ENCODE data around the gene ARHGEF40.

Gene ARHGEF40

DNA sequence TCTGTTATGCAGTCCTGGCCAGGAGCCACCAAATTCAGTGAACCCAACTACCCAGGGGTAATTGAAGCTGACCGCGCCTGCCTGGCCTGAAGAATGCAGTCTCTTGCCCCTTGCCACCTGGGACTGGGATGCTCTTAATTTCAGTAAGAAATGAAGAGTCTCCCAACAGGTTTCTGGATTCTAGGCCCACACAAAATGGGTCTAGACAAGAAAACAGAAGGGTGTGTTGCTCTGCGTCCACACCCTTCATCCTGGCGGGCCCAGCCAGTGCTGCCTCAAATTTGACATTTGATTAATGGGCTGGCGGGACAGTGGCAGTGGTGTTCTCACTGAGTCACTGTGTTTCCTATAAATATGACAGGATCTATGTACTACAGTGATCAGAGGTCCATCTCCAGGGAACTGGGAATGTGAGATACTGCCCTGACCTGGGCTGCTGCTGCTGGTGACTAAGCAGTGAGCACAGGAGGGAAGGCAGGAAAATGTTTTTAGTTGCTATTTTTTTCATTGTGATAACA, 37.2 kb downstream of the ARHGEF40 start:
- no peaks in the 10 kb centered on the region for H3K9me3 Mint-ChIP-seq
- peaks cover 40% of the 10 kb centered on the region for H3K4me1 Mint-ChIP-seq (ENCODE audit: low read depth)
- intact Hi-C loops (cut with micrococcal nuclease): no loop called here
- H3K36me3 Mint-ChIP-seq (ENCODE audit: low read depth): no peaks in the 10 kb centered on the region
- no peaks in the 10 kb centered on the region for H3K27me3 Mint-ChIP-seq
- no peak overlapping the region for H3K4me3 Mint-ChIP-seq
- H3K27ac Mint-ChIP-seq: peak overlapping the region; percentile 70

DNA sequence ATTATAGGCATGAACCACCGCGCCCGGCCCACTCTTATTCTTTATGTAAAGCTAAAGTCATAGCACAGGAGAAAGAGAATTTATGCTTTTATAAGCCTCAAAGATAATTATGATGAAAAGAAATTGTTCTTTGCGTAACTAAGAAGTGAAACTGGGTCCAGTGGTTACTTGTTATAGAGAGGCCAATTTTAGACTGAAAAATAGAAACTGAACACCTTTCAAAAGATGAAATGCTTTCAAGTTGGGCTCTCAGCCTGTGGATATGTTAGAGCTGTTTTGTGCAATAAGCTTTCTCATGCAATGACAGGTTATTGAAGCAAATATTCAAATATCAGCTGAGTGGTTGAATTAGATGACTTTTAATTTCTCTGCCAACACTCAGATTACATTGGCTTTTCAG, 38.7 kb downstream of the ARHGEF40 start:
- Mint-ChIP-seq H3K4me3 (no peak overlapping the region), H3K27ac (no peak overlapping the region), H3K4me1 (ENCODE audit: low read depth) (peaks cover 28% of the 10 kb centered on the region), H3K9me3 (no peaks in the 10 kb centered on the region), H3K36me3 (ENCODE audit: low read depth) (no peaks in the 10 kb centered on the region), H3K27me3 (no peaks in the 10 kb centered on the region)
- intact Hi-C loops (cut with micrococcal nuclease): no loop called here

DNA sequence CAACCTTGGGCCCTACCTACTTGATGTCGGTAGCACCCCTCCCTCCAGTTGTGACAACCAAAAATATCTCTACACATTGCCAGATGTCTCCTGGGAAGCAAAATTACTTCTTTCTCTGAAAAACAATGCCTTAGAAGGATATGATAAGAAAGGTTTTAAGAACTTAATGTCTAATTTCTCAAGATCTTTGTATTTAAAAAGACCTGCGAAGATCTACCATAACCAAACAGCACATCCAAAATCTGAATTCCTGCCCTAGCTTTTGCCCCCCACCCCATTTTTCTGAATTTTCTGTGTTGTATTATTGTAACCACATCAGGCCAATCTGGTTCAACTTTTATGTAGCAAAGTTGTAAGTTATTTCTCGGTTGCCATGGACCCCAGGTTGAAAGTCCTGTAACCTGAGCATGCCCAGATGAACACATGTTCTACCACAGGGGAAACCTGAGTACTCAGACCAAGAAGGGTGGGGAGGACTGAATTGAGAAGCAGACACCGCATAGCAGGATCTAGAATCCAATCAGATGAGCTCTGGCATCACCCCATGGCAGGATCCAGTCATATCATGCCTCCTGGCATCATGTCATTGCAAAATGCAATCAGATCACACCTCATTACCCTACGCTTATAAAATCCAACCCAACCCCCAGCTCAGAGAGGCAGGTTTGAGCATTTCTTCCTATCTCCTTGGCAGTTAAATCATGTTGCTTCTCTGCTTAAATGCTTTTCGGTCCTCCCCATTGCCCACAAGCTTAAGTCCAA, 39.5 kb downstream of the ARHGEF40 start:
- Mint-ChIP-seq H3K4me1 (ENCODE audit: low read depth) (peaks cover 26% of the 10 kb centered on the region), H3K4me3 (no peak overlapping the region), H3K27me3 (no peaks in the 10 kb centered on the region), H3K27ac (no peak overlapping the region), H3K9me3 (no peaks in the 10 kb centered on the region), H3K36me3 (ENCODE audit: low read depth) (no peaks in the 10 kb centered on the region)
- intact Hi-C loops (cut with micrococcal nuclease): no loop called here

DNA sequence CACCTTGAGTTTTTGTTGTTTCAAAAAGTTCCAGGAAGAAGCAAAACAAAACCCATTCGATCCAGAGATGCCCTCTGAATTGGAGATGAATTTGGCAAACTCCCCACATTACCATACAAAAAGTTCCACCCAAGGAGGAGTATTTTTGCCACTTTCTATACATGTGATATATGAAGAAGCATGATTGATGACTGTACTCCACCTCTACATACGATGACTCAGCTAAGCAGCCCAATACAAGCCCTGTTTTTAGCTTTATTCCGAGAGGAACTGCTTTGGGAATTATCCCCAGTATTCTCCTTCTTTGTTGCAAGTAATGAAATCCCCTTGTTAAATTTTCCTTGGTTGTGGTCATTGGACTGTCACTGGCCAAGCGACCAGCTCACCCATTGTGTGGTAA, 42.2 kb downstream of the ARHGEF40 start:
- Mint-ChIP-seq H3K4me3 (no peak overlapping the region), H3K27me3 (no peaks in the 10 kb centered on the region), H3K36me3 (ENCODE audit: low read depth) (no peaks in the 10 kb centered on the region), H3K9me3 (no peaks in the 10 kb centered on the region), H3K4me1 (ENCODE audit: low read depth) (peaks cover 5% of the 10 kb centered on the region), H3K27ac (no peak overlapping the region)
- intact Hi-C loops (cut with micrococcal nuclease): no loop called here

DNA sequence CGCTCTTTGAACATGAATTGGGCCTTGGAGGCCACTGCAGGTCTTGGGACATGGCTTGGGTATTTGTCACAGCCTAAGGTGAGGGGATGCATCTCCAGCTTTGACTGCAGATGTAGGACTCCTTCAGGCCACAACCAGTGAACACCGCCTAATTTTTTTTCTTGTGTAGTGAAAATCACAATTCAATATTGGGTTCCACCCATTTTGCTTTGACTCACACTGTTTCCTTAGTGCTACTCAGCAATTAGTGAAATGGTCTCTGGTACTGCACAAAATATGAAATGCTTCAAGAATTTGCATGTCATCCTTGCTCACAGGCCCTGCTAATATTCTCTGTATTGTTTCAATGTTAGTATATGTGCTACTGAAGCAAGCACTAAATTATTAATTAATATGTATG, 43.3 kb downstream of the ARHGEF40 start:
- intact Hi-C loops (cut with micrococcal nuclease): no loop called here
- H3K27me3 Mint-ChIP-seq: no peaks in the 10 kb centered on the region
- no peak overlapping the region for H3K4me3 Mint-ChIP-seq
- H3K9me3 Mint-ChIP-seq: no peaks in the 10 kb centered on the region
- H3K27ac Mint-ChIP-seq: no peak overlapping the region
- no peaks in the 10 kb centered on the region for H3K36me3 Mint-ChIP-seq (ENCODE audit: low read depth)
- H3K4me1 Mint-ChIP-seq (ENCODE audit: low read depth): peaks cover 5% of the 10 kb centered on the region

DNA sequence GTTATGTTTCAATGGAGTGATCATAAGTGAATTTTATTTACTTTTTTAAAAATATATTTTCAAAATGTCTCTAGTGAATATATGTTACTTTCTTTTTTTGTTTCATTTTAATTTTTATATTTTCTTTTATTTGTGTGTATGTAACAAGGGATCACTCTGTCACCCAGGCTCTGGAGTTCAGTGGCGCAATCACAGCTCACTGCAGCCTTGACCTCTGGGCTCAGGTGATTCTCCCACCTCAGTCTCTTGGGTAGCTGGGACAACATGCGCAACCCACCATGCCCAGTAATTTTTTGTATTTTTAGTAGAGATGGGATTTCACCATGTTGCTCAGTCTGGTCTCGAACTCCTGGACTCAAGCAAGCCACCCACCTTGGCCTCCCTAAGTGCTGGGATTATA, 48.8 kb downstream of the ARHGEF40 start:
- Mint-ChIP-seq H3K27ac (no peak overlapping the region), H3K4me1 (ENCODE audit: low read depth) (peaks cover 6% of the 10 kb centered on the region), H3K9me3 (no peaks in the 10 kb centered on the region), H3K36me3 (ENCODE audit: low read depth) (no peaks in the 10 kb centered on the region), H3K4me3 (no peak overlapping the region), H3K27me3 (no peaks in the 10 kb centered on the region)
- intact Hi-C loops (cut with micrococcal nuclease): no loop called here

DNA sequence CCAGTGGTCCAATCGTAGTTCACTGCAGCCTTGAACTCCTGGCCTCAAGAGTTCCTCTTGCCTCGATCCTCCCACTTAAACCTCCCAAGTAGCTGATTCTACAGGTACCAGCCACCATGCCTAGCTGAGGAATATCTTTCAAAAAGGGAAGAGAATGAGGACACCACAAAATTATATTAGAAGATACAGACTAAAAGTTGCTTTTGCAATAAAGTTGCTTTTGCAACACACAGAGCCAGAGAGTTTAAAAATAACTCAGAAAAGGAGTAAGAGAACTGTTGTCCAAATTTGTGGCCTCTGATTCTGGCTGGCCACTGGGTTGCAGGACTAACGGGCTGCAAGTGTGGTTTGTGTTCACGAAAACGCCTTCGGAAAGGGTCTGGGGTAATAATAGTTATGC, 50.6 kb downstream of the ARHGEF40 start:
- H3K36me3 Mint-ChIP-seq (ENCODE audit: low read depth): no peaks in the 10 kb centered on the region
- no peaks in the 10 kb centered on the region for H3K27me3 Mint-ChIP-seq
- no peak overlapping the region for H3K4me3 Mint-ChIP-seq
- H3K9me3 Mint-ChIP-seq: no peaks in the 10 kb centered on the region
- H3K4me1 Mint-ChIP-seq (ENCODE audit: low read depth): peaks cover 6% of the 10 kb centered on the region
- no peak overlapping the region for H3K27ac Mint-ChIP-seq
- intact Hi-C loops (cut with micrococcal nuclease): no loop called here

DNA sequence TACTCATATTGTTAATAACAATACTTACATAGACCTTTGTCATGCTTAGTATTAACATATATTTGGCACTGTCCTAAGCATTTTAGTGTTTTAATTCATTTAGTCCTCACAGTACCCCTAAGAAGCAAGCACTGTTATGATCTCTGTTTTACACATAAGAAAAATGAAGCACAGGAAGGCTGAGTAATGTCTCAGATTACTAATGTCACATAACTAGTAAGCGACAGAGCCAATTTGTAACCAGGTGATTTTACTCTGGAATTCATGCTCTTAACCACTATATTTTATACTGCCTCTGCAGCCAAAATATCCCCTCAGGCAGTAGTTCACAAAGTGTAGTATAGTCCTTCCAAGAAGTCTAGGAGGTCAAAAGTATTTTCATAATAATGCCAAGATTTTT, 51.0 kb downstream of the ARHGEF40 start:
- Mint-ChIP-seq H3K4me3 (no peak overlapping the region), H3K36me3 (ENCODE audit: low read depth) (no peaks in the 10 kb centered on the region), H3K27me3 (no peaks in the 10 kb centered on the region), H3K4me1 (ENCODE audit: low read depth) (peaks cover 6% of the 10 kb centered on the region), H3K27ac (no peak overlapping the region), H3K9me3 (no peaks in the 10 kb centered on the region)
- intact Hi-C loops (cut with micrococcal nuclease): no loop called here

DNA sequence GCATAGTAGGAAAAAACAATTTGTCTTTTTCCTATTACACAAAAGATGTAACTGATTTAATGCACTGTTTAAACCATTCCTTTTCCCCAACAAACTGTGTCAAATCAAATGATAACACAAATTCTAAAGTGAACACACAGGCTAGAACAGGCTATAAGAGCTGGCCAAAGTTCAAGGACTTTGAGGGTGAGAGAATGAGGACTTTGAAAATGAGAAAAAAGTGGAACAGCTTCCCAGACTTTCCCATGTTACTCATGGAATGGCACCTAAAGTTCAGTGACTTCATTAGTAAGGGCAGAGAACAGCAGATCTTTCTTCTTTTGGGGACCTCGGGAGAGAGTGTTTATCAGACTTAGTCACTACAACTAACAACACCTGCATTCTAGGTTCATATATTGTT, 53.3 kb downstream of the ARHGEF40 start:
- H3K4me1 Mint-ChIP-seq (ENCODE audit: low read depth): peaks cover 6% of the 10 kb centered on the region
- no peak overlapping the region for H3K27ac Mint-ChIP-seq
- H3K4me3 Mint-ChIP-seq: no peak overlapping the region
- intact Hi-C loops (cut with micrococcal nuclease): no loop called here
- H3K9me3 Mint-ChIP-seq: no peaks in the 10 kb centered on the region
- H3K36me3 Mint-ChIP-seq (ENCODE audit: low read depth): no peaks in the 10 kb centered on the region
- peaks cover 1% of the 10 kb centered on the region for H3K27me3 Mint-ChIP-seq

DNA sequence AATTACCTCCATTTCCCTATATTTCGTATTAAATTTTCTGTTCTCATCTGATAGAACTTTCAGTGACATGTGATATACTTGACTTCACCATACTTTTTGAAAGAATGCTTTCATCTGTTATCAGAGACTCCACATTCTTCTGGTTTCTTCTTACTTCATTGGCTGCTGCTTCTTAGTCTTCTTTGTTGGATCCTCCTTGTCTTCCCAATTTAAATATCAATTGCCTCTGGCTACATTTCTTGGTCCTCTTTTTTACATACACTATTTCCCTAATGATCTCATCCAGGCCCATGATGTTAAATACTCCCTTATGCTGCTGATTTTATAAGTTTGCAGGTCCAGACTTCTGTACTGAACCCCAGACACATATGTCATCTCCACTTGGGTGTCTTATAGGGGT, 63.8 kb downstream of the ARHGEF40 start:
- intact Hi-C loops (cut with micrococcal nuclease): no loop called here
- peaks cover 3% of the 10 kb centered on the region for H3K27me3 Mint-ChIP-seq
- H3K9me3 Mint-ChIP-seq: peaks cover 9% of the 10 kb centered on the region
- H3K4me3 Mint-ChIP-seq: no peak overlapping the region
- H3K4me1 Mint-ChIP-seq (ENCODE audit: low read depth): no peaks in the 10 kb centered on the region
- H3K27ac Mint-ChIP-seq: no peak overlapping the region
- no peaks in the 10 kb centered on the region for H3K36me3 Mint-ChIP-seq (ENCODE audit: low read depth)

DNA sequence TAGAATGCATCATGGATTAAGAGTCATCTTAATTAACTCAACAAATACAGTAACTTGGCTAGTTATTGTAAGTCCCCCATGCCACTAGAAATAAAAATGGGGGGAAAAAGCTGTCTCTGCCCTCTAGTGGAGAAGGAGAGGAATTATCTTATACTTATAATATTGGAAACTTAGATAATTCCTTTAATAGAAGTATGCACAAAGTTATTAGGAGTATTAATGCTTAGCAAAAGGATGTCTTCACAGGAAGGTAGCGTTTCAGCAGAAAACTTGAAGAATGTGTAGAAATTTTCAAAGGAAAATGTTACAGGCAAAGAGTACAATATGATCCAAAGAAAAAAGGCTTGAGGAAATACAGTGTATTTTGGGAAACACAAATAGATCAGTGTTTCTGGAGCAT, 65.9 kb downstream of the ARHGEF40 start:
- intact Hi-C loops (cut with micrococcal nuclease): no loop called here
- H3K27me3 Mint-ChIP-seq: peaks cover 3% of the 10 kb centered on the region
- H3K4me1 Mint-ChIP-seq (ENCODE audit: low read depth): no peaks in the 10 kb centered on the region
- no peak overlapping the region for H3K27ac Mint-ChIP-seq
- no peak overlapping the region for H3K4me3 Mint-ChIP-seq
- no peaks in the 10 kb centered on the region for H3K9me3 Mint-ChIP-seq
- H3K36me3 Mint-ChIP-seq (ENCODE audit: low read depth): no peaks in the 10 kb centered on the region

Data from dendritic cell treated with granulocyte-macrophage colony-stimulating factor and Interleukin-4, amounts not matched to agents 40 ng/mL and 50 ng/mL, for 4 days (primary cell).